Activated T-cell treated with anti-CD3 and anti-CD28 coated beads, Interleukin-2, amount 50 U/mL, for 72 hours (primary cell): Measurements from ENCODE around the gene KBTBD4. TPM values are rescaled to one million over a fixed set of nuclear protein-coding genes. Genes with fewer than 3 reads are reported as not detected.

Experiments used
- ATAC-seq, 2 donors: fragments of 150-1000 bp; cut with Tn5 transposase; replicated peaks in 1 of 2; 2 replicates each; pipeline ENCODE4 v1.10.0; 2021; ENCODE audit warnings: moderate library complexity in 2 of 2, mild to moderate bottlenecking in 1 of 2
- DNase-seq, 2 donors: peaks; one replicate each; pipeline ENCODE4 v3.0.0; 2021 to 2022; ENCODE audit warnings: mixed read lengths in 1 of 2
- H3K27ac Mint-ChIP-seq: one replicate; pipeline ENCODE4 v1.8.0; 2022; ENCODE audit warnings: mild to moderate bottlenecking, moderate library complexity, mixed read lengths
- H3K27me3 Mint-ChIP-seq: one replicate; pipeline ENCODE4 v1.8.0; 2022; ENCODE audit warnings: low read depth, mixed read lengths
- H3K36me3 Mint-ChIP-seq, 2 donors: one replicate each; pipeline ENCODE4 v1.8.0; 2022; ENCODE audit warnings: mixed read lengths in 2 of 2, mild to moderate bottlenecking in 1 of 2; ENCODE audit not compliant: insufficient read depth in 2 of 2
- H3K4me1 Mint-ChIP-seq: one replicate; pipeline ENCODE4 v1.8.0; 2022; ENCODE audit warnings: low read depth, mixed read lengths
- H3K4me3 Mint-ChIP-seq, 2 donors: one replicate each; pipeline ENCODE4 v1.8.0; 2022; ENCODE audit warnings: mild to moderate bottlenecking in 2 of 2, mixed read lengths in 2 of 2, moderate library complexity in 2 of 2
- H3K9me3 Mint-ChIP-seq, 2 donors: one replicate each; pipeline ENCODE4 v1.8.0; 2022; ENCODE audit warnings: mixed read lengths in 2 of 2
- total RNA-seq, 2 donors: library from RNA; stranded (reverse); gene quantifications; one replicate each; pipeline ENCODE4 v1.2.3, GENCODE V29; 2022

Gene KBTBD4
- total RNA-seq, 2 donors from 2014 or later = 17.2 to 18.6 TPM

DNA sequence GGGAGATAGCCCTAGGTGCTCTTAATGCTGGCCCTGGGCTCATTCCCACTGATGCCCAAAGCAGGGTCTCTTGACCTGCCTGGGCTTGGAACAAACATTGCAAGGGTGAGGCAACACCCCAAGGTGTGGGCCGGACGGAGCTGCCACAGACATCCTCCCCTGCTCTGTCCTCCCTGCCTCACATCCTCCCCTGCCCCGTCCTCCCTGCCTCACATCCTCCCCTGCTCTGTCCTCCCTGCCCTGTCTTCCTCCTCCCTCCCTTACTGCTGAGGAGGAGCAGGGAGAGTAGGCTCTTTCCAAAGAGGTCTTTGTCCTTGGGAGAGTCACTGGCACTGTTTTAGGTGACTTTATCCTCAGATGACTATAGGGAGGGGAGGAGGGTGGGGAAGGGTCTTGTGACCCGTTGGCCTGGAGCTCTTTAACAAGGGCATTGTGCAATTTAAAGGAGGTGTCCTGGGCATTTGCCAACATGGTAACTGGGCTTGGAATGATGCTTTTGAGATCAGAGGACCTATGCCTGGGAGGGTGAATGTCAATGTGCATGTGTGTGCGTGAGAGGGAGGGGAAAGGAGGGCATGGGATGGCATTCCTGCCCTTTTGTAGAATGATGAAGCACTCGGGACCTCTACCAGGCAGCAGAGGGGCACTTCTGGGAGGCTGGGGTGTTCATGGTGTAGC lies 8.4 kb upstream of the KBTBD4 start:
- Mint-ChIP-seq H3K27me3 (peaks cover 3% of the 10 kb centered on the region), H3K36me3 (peaks cover 7 to 13% of the 10 kb centered on the region in 2 donors), H3K4me1 (peaks cover 5% of the 10 kb centered on the region), H3K4me3 (no peak overlapping the region), H3K27ac (no peak overlapping the region), H3K9me3 (no peaks in the 10 kb centered on the region)
- DNase-seq = no peak
- peak; percentile 9 to 21 for ATAC-seq

DNA sequence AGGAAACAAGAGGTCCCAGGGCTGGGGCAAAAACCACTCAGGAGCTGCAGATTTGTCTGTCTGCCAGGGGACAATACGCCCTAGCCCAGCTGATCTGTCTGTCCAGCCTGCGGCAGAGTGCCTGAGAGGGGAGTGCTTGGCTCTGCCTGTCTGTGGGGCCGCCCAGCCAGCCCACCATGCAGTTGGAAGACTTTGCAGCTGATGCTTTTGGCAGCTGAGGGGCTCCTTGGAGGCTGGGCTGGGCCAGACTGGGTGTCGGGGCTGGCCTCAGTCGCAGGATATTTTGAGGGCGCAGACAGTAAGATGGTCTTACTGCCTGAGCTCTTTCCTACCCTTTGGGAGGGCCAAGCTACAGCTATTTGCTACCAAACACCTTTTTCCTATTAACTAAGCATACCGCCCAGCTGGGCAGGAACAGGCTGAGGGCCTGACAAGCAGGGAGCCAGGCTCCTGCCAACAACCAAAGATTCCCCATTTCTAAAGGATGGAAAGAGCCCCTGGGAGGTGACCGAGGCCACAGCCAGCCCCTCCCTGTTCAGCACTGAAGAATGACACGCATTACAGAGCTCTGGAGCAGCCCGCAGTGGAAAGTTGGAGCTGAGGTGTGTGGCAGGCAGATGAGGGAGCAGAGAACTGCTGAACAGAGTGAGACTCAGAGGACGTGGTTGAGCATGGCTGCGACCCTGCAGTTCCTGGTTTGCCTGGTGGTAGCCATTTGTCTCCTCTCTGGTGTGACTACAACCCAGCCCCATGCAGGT lies 7.5 kb upstream of the KBTBD4 start, which contains the start of gene FAM180B:
TSS of gene FAM180B (plus strand) at position 581 of the 758 bp plus-strand sequence. CDS start at position 672, 91 bp downstream.
- Mint-ChIP-seq H3K27ac (no peak within 1 kb of the TSS), H3K4me3 (no peak within 1 kb of the TSS), H3K9me3 (no peaks in the 10 kb centered on the region), H3K36me3 (peaks cover 9 to 13% of the 10 kb centered on the region in 2 donors), H3K4me1 (no peaks in the 10 kb centered on the region), H3K27me3 (no peaks in the 10 kb centered on the region)
- ATAC-seq (peak; percentile 3 to 8), DNase-seq (no peak)

DNA sequence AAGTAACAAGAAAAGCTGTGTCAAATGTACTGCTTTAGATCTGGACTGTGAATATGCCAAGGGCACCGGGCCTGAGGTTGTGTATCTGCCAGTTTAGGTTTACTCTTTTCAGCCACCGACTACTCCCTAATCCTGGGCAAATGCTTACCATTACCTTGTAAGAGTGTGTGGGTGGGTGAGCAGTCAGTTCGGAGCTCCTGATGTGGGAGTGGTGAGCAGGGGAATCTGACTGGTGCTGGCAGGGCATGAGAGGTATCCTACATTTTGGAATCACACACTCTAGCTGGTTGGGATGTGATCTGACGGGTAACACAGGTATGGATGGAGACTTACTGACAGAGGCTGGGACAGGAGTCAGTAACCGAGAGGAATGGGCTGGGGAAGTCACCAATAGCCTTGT lies 5.1 kb upstream of the KBTBD4 start:
- peaks cover 12 to 17% of the 10 kb centered on the region in 2 donors for H3K36me3 Mint-ChIP-seq
- DNase-seq (no peak), ATAC-seq (no peak)
- H3K9me3 Mint-ChIP-seq = no peaks in the 10 kb centered on the region
- H3K4me3 Mint-ChIP-seq = no peak overlapping the region
- H3K27me3 Mint-ChIP-seq = no peaks in the 10 kb centered on the region
- peaks cover 14% of the 10 kb centered on the region for H3K4me1 Mint-ChIP-seq
- no peak overlapping the region for H3K27ac Mint-ChIP-seq

DNA sequence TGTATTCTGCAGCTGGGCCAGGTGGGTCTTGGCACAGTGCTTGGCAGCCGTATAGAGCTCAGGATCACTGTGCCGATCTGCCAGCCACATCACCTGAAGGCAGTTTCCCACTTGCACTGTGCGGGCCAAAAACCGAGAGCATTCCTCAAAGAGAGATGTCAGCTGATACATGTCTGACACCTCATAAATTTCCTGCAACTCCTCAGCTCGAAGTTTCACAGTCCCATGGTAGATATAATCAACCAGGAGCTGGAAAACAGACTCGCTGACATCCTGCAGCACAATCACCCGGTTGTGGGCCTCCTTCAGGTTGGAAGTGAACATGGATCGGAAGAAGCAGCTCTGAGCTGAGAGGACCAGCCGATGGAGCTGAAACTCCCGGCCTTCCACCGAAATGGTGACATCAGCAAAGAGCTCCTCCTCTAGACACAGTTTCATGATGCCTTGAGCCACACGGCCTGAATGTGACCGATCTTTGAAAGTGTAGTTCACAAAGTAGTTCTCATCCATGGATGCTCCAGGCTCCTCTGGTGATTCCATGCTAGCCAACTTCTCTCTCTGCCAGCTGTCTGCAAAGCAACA lies 1.2 kb downstream of the KBTBD4 start:
- ATAC-seq (no peak), DNase-seq (no peak)
- no peaks in the 10 kb centered on the region for H3K9me3 Mint-ChIP-seq
- H3K4me1 Mint-ChIP-seq = peaks cover 49% of the 10 kb centered on the region
- H3K36me3 Mint-ChIP-seq = peaks cover 11 to 18% of the 10 kb centered on the region in 2 donors
- H3K4me3 Mint-ChIP-seq = peak overlapping the region; percentile 90 to 94
- no peaks in the 10 kb centered on the region for H3K27me3 Mint-ChIP-seq
- no peak overlapping the region for H3K27ac Mint-ChIP-seq

DNA sequence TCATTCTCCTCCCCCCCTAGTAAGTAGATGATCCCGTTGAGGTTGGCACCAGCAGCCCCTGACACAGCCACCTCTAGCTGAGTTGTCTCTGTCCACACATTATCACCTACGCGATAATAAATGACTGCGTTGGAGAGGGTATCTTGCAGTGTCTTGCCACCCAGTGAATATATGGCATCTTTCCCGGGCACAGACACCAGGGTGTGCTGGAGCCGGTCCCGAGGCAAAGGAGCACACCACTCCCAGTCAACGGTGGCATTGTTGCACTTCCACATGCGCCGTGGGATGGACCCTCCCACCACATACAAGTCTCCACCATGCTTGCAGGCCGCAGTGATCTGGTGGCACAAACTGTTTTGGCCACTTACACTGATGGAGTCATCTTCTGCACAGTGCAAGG lies 5.4 kb downstream of the KBTBD4 start:
- H3K27ac Mint-ChIP-seq = no peak overlapping the region
- ATAC-seq (no peak), DNase-seq (no peak)
- H3K36me3 Mint-ChIP-seq = peaks cover 4 to 14% of the 10 kb centered on the region in 2 donors
- H3K27me3 Mint-ChIP-seq = no peaks in the 10 kb centered on the region
- H3K4me3 Mint-ChIP-seq = no peak overlapping the region
- H3K4me1 Mint-ChIP-seq = peaks cover 44% of the 10 kb centered on the region
- H3K9me3 Mint-ChIP-seq = no peaks in the 10 kb centered on the region

DNA sequence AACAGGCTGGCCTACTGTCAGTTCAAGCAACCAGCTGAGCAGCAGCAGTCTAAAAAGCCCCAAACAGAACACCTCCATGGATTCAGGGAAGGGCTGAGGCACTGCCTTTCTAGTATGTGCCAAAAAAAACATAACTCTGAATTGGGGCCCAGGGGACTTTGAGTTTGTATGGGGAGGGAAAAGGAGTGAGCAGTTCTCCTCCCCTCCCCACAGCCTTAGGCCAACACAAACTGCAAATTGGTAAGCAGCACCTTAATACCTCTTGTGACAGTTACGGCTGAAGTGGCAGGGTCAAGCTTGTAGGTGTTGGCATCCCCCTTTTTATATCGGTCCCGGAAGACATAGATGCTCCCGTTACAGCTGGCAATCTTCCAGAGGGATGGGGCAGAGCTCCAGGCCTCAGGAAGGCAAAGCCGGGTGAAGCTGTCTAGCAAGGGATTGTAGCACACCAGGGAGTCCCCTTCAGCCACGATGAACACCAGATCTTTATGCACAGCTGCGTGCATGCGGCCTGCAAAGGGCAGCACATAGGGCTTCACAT lies 6.0 kb downstream of the KBTBD4 start:
- Mint-ChIP-seq H3K27ac (no peak overlapping the region), H3K27me3 (no peaks in the 10 kb centered on the region), H3K4me3 (no peak overlapping the region), H3K9me3 (no peaks in the 10 kb centered on the region), H3K4me1 (peaks cover 38% of the 10 kb centered on the region), H3K36me3 (peaks cover 4 to 14% of the 10 kb centered on the region in 2 donors)
- DNase-seq (no peak), ATAC-seq (no peak)

DNA sequence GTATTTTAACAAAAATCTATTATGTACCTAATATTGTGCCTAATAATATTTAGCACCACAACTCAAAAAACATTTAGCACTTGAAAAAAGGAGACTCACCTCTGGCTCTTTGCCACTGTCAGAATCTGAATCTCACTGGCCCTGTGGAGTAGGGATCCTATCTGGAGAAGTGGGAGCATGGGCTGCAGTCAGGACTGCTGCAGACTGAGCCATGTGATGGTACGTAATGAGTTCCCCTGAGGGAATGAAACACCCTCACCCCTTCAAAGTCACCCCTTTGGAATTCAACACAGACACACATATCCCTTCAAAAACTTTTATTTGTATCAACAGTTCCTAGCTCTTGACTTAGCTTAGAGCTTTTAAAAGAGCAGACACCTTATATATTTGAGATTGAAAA lies 6.9 kb downstream of the KBTBD4 start:
- peaks cover 4 to 11% of the 10 kb centered on the region in 2 donors for H3K36me3 Mint-ChIP-seq
- ATAC-seq (no peak), DNase-seq (no peak)
- H3K9me3 Mint-ChIP-seq = no peaks in the 10 kb centered on the region
- peaks cover 33% of the 10 kb centered on the region for H3K4me1 Mint-ChIP-seq
- no peak overlapping the region for H3K27ac Mint-ChIP-seq
- H3K4me3 Mint-ChIP-seq = no peak overlapping the region
- no peaks in the 10 kb centered on the region for H3K27me3 Mint-ChIP-seq

DNA sequence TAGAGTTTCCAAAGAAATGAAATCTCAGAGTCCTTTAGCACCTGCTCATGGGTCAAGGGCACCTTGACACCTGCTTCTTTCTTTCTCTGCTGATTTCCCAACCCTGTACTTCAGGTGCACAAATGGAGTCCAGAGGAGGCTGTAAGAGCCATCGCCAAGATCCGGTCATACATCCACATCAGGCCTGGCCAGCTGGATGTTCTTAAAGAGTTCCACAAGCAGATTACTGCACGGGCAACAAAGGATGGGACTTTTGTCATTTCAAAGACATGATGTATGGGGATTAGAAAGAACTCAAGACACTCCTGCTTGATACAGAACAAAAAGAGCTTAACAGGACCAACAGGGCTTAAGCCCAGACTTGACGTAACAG lies 7.4 kb downstream of the KBTBD4 start:
- DNase-seq = no peak
- peak overlapping the region; percentile 39 for H3K27ac Mint-ChIP-seq

DNA sequence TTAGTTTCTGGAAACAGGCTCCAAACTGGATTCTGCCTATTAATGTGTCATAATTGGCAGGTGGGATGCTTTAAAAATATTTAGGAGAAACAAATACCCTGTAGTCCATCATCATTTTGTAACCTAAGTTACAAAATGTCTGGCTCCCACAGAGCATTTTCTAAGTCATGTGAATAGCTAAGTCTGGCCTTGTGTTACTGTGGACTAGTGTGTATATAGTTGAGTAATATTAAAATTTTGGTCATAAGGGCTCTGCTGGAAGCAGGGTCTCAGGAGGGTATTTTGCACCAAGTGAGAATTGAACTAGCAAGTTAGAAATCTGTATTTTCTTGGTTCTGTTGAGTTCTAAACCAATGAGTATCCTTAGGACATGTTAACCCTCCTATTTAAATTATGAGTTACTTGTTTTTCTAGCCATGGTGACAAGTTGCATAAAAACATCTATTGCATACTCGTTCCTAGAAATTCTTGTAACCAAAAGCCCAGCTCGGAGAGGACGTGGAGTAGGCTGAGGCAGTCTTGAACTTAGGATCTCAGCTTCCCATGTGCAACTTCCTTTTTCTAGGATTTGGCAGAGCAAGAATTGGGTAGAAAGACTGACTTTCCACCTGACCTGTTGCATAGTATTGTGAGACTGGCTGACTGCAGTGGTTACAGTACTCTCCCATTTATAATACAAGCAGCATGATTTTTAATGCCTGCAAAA lies 8.0 kb downstream of the KBTBD4 start:
- Mint-ChIP-seq H3K27ac (no peak overlapping the region), H3K36me3 (peaks cover 3 to 4% of the 10 kb centered on the region in 2 donors), H3K27me3 (no peaks in the 10 kb centered on the region), H3K9me3 (no peaks in the 10 kb centered on the region), H3K4me3 (no peak overlapping the region), H3K4me1 (peaks cover 33% of the 10 kb centered on the region)
- ATAC-seq = no peak
- no peak for DNase-seq

More for the DNA sequence above, 7.4 kb downstream of the KBTBD4 start:
- Mint-ChIP-seq H3K9me3 (no peaks in the 10 kb centered on the region), H3K36me3 (peaks cover 4 to 6% of the 10 kb centered on the region in 2 donors), H3K4me3 (no peak overlapping the region), H3K4me1 (peaks cover 33% of the 10 kb centered on the region), H3K27me3 (no peaks in the 10 kb centered on the region)
- no peak for ATAC-seq

DNA sequence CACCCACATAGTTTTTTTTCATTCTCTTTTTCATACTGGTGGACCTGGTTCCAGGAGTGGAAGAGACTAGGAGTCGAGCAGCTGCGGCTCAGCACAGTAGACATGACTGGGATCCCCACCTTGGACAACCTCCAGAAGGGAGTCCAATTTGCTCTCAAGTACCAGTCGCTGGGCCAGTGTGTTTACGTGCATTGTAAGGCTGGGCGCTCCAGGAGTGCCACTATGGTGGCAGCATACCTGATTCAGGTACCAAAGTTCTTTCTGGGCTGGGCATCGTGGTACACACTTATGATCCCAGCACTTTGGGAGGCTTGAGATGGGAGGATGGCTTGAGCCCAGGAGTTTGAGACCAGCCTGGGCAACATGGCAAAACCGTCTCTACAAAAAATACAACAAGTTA lies 9.1 kb downstream of the KBTBD4 start:
- Mint-ChIP-seq H3K9me3 (no peaks in the 10 kb centered on the region), H3K4me1 (peaks cover 38% of the 10 kb centered on the region), H3K4me3 (no peak overlapping the region), H3K27me3 (no peaks in the 10 kb centered on the region), H3K27ac (no peak overlapping the region), H3K36me3 (peaks cover 2 to 4% of the 10 kb centered on the region in 2 donors)
- no peak for ATAC-seq
- no peak for DNase-seq

DNA sequence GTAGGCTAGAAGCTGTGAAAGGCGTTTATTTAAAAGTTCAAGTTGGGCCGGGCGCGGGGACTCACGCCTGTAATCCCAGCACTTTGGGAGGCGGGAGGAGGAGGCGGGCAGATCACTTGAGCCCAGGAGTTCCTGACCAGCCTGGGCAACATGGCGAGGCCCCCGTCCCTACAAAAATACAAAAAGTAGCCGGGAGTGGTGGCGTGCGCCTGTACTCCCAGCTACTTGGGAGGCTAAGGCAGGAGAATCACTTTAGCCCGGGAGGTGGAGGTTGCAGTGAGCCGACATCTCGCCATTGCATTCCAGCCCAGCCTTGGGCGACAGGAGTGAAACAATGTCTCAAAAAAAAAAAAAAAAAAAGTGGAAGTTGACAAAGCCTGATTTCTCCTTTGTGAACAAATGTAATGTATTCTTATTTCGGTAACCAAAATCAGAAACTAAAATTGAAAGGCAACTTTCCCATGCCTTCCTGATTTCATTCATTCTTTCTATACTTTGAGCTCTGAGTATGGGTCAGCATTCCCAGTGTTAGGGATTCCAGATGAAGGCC lies 12.5 kb downstream of the KBTBD4 start:
- H3K27me3 Mint-ChIP-seq = no peaks in the 10 kb centered on the region
- H3K27ac Mint-ChIP-seq = peak overlapping the region; percentile 77
- peaks cover 43% of the 10 kb centered on the region for H3K4me1 Mint-ChIP-seq
- H3K36me3 Mint-ChIP-seq = peaks cover 1% of the 10 kb centered on the region in 2 donors
- no peaks in the 10 kb centered on the region for H3K9me3 Mint-ChIP-seq
- H3K4me3 Mint-ChIP-seq = peak overlapping the region; percentile 88 to 89
- DNase-seq (no peak), ATAC-seq (no peak)

DNA sequence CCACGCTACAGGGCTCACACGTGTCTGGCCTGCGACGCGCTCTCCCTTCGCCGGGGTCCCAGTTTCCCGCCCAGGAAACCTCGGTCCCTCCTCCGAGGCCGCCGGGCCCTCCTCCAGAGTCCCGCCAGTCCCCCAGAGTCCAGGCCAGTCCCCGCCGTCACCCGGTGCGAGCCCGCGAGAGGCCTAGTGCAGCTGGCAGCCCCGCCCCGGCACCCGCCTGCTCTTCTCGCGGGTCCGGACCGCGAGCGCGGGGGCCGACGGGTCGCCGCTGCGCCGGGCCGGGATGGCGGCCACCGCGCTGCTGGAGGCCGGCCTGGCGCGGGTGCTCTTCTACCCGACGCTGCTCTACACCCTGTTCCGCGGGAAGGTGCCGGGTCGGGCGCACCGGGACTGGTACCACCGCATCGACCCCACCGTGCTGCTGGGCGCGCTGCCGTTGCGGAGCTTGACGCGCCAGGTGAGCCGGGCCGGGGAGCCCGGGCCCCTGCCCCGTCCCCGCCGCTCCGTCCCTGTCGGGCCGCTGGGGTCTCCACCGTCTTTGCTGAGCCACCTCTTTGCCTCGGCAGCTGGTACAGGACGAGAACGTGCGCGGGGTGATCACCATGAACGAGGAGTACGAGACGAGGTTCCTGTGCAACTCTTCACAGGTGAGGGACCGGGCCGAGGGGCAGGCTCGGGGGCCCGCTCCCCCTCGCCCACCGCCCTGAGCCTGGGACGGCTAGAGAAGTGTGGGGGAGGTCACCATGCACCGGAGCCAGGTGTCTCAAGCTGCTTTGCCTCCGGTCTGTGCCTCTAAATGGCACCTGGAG lies 13.2 kb downstream of the KBTBD4 start, which contains the start of gene PTPMT1:
TSS of gene PTPMT1 (plus strand) at position 260 of the 809 bp plus-strand sequence. CDS start at position 284, 24 bp downstream.
- Mint-ChIP-seq H3K36me3 (peaks cover 1% of the 10 kb centered on the region in 2 donors), H3K27me3 (no peaks in the 10 kb centered on the region), H3K27ac (peak within 1 kb of the TSS; percentile 77), H3K4me1 (peaks cover 43% of the 10 kb centered on the region), H3K9me3 (no peaks in the 10 kb centered on the region), H3K4me3 (peak within 1 kb of the TSS; percentile 88 to 89)
- peak; percentile 95 to 96 for ATAC-seq
- peak; percentile 85 for DNase-seq
